GM12878 (cell line): ENCODE data around the gene U2AF2. TPM values are rescaled to one million over a fixed set of nuclear protein-coding genes. Genes with fewer than 3 reads are reported as not detected.

Source experiments
- ATF2 ChIP-seq: IDR thresholded peaks from 2 replicates; pipeline ENCODE4 v1.6.1; 2012; ENCODE audit warnings: low read length, inconsistent platforms
- BHLHE40 ChIP-seq, 2 experiments: fragments of 450-650 bp in 1 of 2; IDR thresholded peaks; 2 replicates each; pipeline ENCODE4 v1.6.1; 2011 to 2017; ENCODE audit warnings: low read depth in 2 of 2, borderline replicate concordance in 1 of 2, improper control_type of control experiment in 1 of 2, low read length in 1 of 2, mild to moderate bottlenecking in 1 of 2
- DPF2 ChIP-seq: fragments of 450-650 bp; IDR thresholded peaks from 2 replicates; pipeline ENCODE4 v1.6.1; 2017; ENCODE audit warnings: mild to moderate bottlenecking
- E2F4 ChIP-seq: IDR thresholded peaks from 2 replicates; pipeline ENCODE4 v1.6.1; 2012; ENCODE audit warnings: low read depth, low read length, improper control_type of control experiment
- ELK1 ChIP-seq: IDR thresholded peaks from 2 replicates; pipeline ENCODE4 v1.6.1; 2012; ENCODE audit warnings: low read depth, low read length, improper control_type of control experiment
- FOS ChIP-seq: IDR thresholded peaks from 3 replicates; pipeline ENCODE4 v1.6.1; 2011; ENCODE audit warnings: borderline replicate concordance; ENCODE audit not compliant: insufficient read length; ENCODE audit errors: extremely low read depth
- GATAD2B ChIP-seq: fragments of 450-650 bp; conservative IDR thresholded peaks from 2 replicates; pipeline ENCODE4 v1.6.1; 2017; ENCODE audit warnings: low read depth, mild to moderate bottlenecking, moderate library complexity
- HDGF ChIP-seq: fragments of 450-650 bp; IDR thresholded peaks from 2 replicates; pipeline ENCODE4 v1.6.1; 2016; ENCODE audit warnings: antibody characterized with exemption
- HSF1 ChIP-seq: fragments of 150-350 bp; IDR thresholded peaks from 2 replicates; pipeline ENCODE4 v1.6.1; 2014; ENCODE audit warnings: mild to moderate bottlenecking, low read depth, low read length
- IRF4 ChIP-seq: IDR thresholded peaks from 2 replicates; pipeline ENCODE4 v1.6.1; 2011; ENCODE audit warnings: low read depth, low read length
- JUNB ChIP-seq: IDR thresholded peaks from 2 replicates; pipeline ENCODE4 v1.6.1; 2016; ENCODE audit warnings: antibody characterized with exemption, mild to moderate bottlenecking
- KDM1A ChIP-seq: fragments of 200-600 bp; sonication (generic); IDR thresholded peaks from 2 replicates; pipeline ENCODE4 v1.6.1; 2016; ENCODE audit warnings: borderline replicate concordance
- MAX ChIP-seq: IDR thresholded peaks from 2 replicates; pipeline ENCODE4 v1.6.1; 2012; ENCODE audit warnings: low read depth, low read length, improper control_type of control experiment
- MTA2 ChIP-seq: fragments of 450-650 bp; IDR thresholded peaks from 2 replicates; pipeline ENCODE4 v1.6.1; 2016; ENCODE audit warnings: low read depth, mild to moderate bottlenecking, moderate library complexity
- NFIC ChIP-seq: IDR thresholded peaks from 2 replicates; pipeline ENCODE4 v1.6.1; 2012; ENCODE audit warnings: low read depth, mild to moderate bottlenecking, inconsistent platforms, low read length, moderate library complexity
- PBX3 ChIP-seq: IDR thresholded peaks from 2 replicates; pipeline ENCODE4 v1.6.1; 2011; ENCODE audit warnings: mild to moderate bottlenecking, low read depth, low read length, moderate library complexity; ENCODE audit not compliant: insufficient replicate concordance
- POU2F2 ChIP-seq: IDR thresholded peaks from 3 replicates; pipeline ENCODE4 v1.6.1; 2011; ENCODE audit warnings: low read depth, mild to moderate bottlenecking, low read length, borderline replicate concordance
- STAT1 ChIP-seq: fragments of 450-650 bp; conservative IDR thresholded peaks from 2 replicates; pipeline ENCODE4 v1.6.1; 2014; ENCODE audit warnings: antibody characterized with exemption, mild to moderate bottlenecking
- TCF3 ChIP-seq: IDR thresholded peaks from 2 replicates; pipeline ENCODE4 v1.6.1; 2012; ENCODE audit warnings: low read depth, mild to moderate bottlenecking, low read length, borderline replicate concordance; ENCODE audit not compliant: insufficient read depth
- ZNF207 ChIP-seq: fragments of 450-650 bp; IDR thresholded peaks from 2 replicates; pipeline ENCODE4 v1.6.1; 2014; ENCODE audit warnings: antibody characterized with exemption, mild to moderate bottlenecking, borderline replicate concordance
- ZNF24 ChIP-seq: fragments of 450-650 bp; IDR thresholded peaks from 2 replicates; pipeline ENCODE4 v1.6.1; 2017; ENCODE audit warnings: antibody characterized with exemption, mild to moderate bottlenecking
- polyA plus RNA-seq, 11 experiments: library from polyadenylated mRNA; depleted of rRNA in 4 of 11; unstranded in 6 of 11; stranded (reverse) in 5 of 11; fragments of >200 nt; fragmentation: Nextera tagmentation in 4 of 11; fragmentation: Illumina TruSeq in 1 of 11; extraction: Ambion mirVana in 4 of 11; extraction: Trizol in 1 of 11; gene quantifications; 1 replicate in 1 of 11; 2 replicates in 10 of 11; pipeline versions ENCODE4 v1.2.1 to v1.2.3, GENCODE V29; 2011 to 2016; ENCODE audit warnings: inconsistent platforms in 2 of 11, missing spikeins in 2 of 11, low read depth in 1 of 11
- total RNA-seq, 4 experiments: library from RNA; depleted of rRNA in 3 of 4; stranded (reverse); fragments of >200 nt in 3 of 4; fragmentation: Illumina TruSeq in 1 of 4; extraction: Trizol in 1 of 4; gene quantifications; 2 replicates each; pipeline versions ENCODE4 v1.2.1 to v1.2.3, GENCODE V29; 2013 to 2021

The U2AF2 gene
- total and polyA plus RNA-seq, 10 of the 15 experiments (the other 5 are each of a cell fraction or from before 2014, with no cell fraction given): 3.0 to 338 (median 130) TPM

GRCh38 chr19:55643003-55643886 lies 11.6 kb upstream of the U2AF2 start, which contains the start of gene ZNF581 (continued):
- TF ChIP-seq JUNB (peak; percentile 14; the same call in 1 of the 2 replicates), E2F4 (no peak), STAT1 (peak; percentile 72; the same call in 1 of the 2 replicates), ELK1 (peak; percentile 72), PBX3 (peak; percentile 30), NFIC (0 out of 2 replicates have a peak, but pooled peaks have one; percentile 25), ZNF207 (peak; percentile 78; the same call in 1 of the 2 replicates), MTA2 (peak; percentile 60; the same call in 1 of the 2 replicates), IRF4 (peak; percentile 51; the same call in 1 of the 2 replicates), HDGF (peak; percentile 65; the same call in 1 of the 2 replicates), GATAD2B (peak; percentile 13; the same call in 1 of the 2 replicates), DPF2 (peak; percentile 62; the same call in 1 of the 2 replicates), ATF2 (no peak), BHLHE40 (IDR thresholded peaks at IDR 0.05; ENCODE audit: borderline replicate concordance in 1 of 2, low read depth in 2 of 2, low read length in 1 of 2) (peak; percentile 16 to 71; a peak in 2 of 4 replicates), ZNF24 (peak; percentile 48), HSF1 (no peak), POU2F2 (peak; percentile 84), FOS (no peak), KDM1A (no peak), TCF3 (peak; percentile 30; the same call in 1 of the 2 replicates), MAX (peak; percentile 36)
